GM13976 (cell line): ENCODE measurements around the gene ARHGAP28.

Experiments used
- DNase-seq: peaks from one replicate; pipeline ENCODE4 v3.0.0; 2012; ENCODE audit warnings: low spot score
- in situ Hi-C: fragments of 300-500 bp; cut with MboI; formaldehyde crosslinking; loops from one replicate; pipeline ENCODE4 v1.12.0; 2022; ENCODE audit warnings: low sequenced_read_pairs, mixed read lengths, inconsistent platforms; ENCODE audit not compliant: unreplicated experiment
- TF ChIP-seq, protein P1 (sequence below): IDR thresholded peaks from 2 replicates; pipeline ENCODE4 v1.5.1; 2012; ENCODE audit warnings: borderline replicate concordance, mild to moderate bottlenecking; ENCODE audit not compliant: insufficient read depth; ENCODE audit errors: extremely low read depth, missing control alignments, control extremely low read depth

Gene ARHGAP28

DNA sequence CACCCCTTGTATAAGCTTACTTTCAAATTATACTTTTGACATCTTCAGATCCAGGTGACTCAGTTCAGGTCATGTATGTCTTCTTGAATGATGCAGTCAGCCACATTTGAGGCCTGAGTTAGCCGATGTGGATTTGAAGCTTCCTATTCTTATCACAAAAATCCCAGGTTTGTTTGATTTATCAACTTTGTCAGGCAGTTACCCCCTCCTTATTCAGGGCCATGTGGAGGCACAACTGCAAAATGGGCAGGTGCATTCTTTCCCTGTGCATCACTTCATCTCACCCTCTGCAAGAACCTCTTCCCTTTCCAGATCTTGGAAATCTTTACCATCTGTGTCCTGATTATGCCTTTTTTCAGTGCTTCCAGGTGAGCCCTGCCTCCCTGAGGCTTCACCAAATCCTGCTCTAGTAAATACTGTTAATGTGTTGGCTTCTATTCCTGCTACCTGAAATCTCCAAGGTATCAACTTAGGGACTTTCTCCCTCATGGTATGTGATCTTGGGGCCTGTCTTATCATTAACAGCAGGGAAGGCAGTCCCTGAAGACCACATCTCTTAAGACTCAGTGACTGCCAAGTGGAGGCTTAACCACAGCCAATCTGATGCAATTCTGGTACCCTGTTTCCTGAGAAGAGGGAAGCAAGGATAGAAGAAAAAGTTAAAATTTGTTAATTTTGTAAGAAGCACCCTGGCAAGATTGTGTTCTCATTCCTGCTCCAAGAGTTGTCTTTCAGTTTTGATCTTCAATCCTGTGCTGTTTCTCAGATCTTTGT lies 9.4 kb upstream of the ARHGAP28 start:
- TF ChIP-seq, protein P1, sequence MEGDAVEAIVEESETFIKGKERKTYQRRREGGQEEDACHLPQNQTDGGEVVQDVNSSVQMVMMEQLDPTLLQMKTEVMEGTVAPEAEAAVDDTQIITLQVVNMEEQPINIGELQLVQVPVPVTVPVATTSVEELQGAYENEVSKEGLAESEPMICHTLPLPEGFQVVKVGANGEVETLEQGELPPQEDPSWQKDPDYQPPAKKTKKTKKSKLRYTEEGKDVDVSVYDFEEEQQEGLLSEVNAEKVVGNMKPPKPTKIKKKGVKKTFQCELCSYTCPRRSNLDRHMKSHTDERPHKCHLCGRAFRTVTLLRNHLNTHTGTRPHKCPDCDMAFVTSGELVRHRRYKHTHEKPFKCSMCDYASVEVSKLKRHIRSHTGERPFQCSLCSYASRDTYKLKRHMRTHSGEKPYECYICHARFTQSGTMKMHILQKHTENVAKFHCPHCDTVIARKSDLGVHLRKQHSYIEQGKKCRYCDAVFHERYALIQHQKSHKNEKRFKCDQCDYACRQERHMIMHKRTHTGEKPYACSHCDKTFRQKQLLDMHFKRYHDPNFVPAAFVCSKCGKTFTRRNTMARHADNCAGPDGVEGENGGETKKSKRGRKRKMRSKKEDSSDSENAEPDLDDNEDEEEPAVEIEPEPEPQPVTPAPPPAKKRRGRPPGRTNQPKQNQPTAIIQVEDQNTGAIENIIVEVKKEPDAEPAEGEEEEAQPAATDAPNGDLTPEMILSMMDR = no peak
- no peak for DNase-seq
- in situ Hi-C loops = no loop called here

DNA sequence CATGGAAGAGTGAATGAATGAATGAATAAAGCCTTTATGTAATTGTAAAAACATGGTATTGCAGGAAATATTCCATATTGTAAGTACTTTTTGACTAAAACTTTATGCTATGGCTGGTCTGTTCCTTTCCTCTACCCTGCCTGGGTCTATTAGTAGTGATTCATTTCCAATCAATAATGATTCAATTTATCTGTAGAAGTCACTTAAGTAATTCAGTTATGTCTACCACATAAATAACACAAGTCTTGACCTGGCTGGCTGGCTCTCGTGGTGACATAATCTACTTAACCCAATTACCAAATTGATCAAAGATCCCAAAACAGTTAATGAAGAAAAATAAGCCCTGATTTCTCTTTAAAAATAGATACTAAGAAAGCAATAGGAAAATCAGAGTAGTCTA lies 7.8 kb upstream of the ARHGAP28 start:
- TF ChIP-seq, protein P1 = no peak
- in situ Hi-C loops = no loop called here
- DNase-seq = no peak

DNA sequence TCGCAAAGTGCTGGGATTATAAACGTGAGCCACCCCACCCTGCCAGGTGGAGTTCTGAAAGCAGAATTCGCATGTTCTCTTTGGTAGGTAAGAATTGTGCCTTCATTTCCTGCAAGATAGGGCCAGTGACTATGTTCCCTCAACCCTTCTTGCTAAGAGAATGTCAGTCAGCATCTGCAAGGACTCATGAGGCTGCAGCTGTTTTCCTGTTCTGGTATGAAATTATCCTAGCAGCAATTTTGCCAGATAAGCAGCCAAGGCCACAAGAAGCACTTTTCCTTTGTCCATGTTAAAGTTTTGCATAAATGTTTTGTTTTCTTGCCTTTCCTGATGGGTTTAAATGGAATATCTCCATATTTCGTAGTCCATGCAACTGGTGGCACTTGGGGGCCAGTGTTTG lies 6.8 kb upstream of the ARHGAP28 start:
- TF ChIP-seq, protein P1 = no peak
- in situ Hi-C loops = no loop called here
- DNase-seq = no peak

DNA sequence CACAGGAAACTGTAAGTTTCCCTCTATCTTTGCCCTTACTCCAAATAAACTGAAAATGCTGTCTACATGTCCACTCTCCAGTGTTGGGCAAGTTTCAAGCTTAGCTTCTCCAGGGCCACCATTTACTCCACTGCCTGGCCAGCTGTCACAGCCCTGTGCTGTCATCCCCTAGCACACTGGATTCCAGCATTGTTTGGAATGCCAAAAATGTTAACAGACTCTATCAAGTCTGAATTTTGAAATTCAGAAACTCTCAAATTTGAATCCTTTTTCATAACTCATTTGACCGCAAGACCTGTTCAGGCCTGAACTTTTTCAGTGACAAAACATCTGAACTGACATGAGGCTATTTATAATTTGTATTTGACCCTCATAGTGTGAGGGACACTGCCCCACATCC lies 5.2 kb upstream of the ARHGAP28 start:
- TF ChIP-seq, protein P1 = no peak
- in situ Hi-C loops = no loop called here

DNA sequence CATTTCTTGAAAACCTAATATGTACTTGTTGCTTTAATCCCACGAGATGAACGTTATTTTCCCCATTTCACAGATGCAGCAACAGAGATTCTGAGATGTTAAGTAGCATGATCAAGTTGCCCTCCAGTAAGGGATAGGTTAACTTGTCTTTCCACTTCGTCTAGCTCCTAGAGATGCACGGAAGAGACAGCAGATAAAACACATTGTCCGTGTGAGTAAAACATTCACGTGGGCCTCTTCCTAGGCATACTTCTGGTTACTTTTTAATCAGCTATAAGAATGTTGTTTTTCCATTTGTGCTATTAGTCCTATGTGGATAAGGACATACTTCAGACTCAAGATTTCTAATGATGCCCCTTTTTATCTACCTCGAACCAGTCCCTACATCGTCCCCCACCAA lies 1.2 kb upstream of the ARHGAP28 start:
- in situ Hi-C loops = no loop called here
- TF ChIP-seq, protein P1 = no peak
- DNase-seq = no peak

More for the DNA sequence above, 5.2 kb upstream of the ARHGAP28 start:
- DNase-seq = no peak

DNA sequence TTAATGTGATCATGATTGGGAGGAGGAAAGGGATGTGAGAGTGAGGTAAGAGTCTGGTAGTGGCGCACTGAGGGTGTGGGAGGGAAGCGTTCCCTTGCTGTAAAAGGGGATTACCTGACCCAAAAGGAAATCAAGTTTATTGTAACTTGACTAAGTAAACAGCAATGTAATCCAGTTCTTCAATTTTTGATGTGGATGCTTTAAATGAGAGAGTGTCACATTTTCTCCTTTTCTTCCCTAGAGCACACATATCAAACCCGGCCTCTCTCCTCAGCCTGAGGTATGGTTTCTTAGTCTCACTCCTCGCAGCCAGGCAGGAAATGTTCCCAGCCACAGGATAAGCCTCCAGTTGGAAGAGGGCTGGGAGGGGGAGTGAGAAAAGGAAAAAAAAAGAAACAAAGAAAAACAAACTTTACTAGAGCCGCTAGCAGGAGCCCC lies 688 bp upstream of the ARHGAP28 start:
- no peak for DNase-seq
- TF ChIP-seq, protein P1 = no peak
- in situ Hi-C loops = no loop called here
